ENCODE data around the gene CD300H. TPM values are rescaled to one million over a fixed set of nuclear protein-coding genes. Genes with fewer than 3 reads are reported as not detected.
"Not testable (repeated sequence)": the region's sequence is repeated elsewhere in the genome, so short reads cannot be mapped to it uniquely, and the experiment has no call there.

CD300H gene
- total RNA-seq, 6 donors from 2014 or later, result 0.37 to 2.7 TPM; not detected in 4

GRCh38 chr17:74566132-74566753, 1.1 kb downstream of the CD300H start:
- ATAC-seq (ENCODE audit: low FRiP score in 2 of 2) (no peak), DNase-seq (peak in 1 of 2 donors; percentile 42)
- peak in 5 of 6 experiments; percentile 22 to 46 (median 33) for TF ChIP-seq CTCF (IDR thresholded peaks at IDR 0.05)
- no peak for TF ChIP-seq EP300 (IDR thresholded peaks at IDR 0.05)
- H3K9me3 ChIP-seq, result no peaks in the 10 kb centered on the region
- no peaks in the 10 kb centered on the region for H3K27me3 ChIP-seq
- H3K4me1 ChIP-seq, result peaks cover 0 to 4% (median 1%) of the 10 kb centered on the region in 4 donors
- H3K27ac ChIP-seq, result no peak overlapping the region
- H3K4me3 ChIP-seq, result no peak overlapping the region
- WGBS, 2 donors, result 28 to 34% methylated on average over 9 of the region's 9 CpGs
- H3K36me3 ChIP-seq, result no peaks in the 10 kb centered on the region

- Histone ChIP-seq H3K9me3 (no peaks in the 10 kb centered on the region), H3K4me1 (peaks cover 0 to 4% (median 1%) of the 10 kb centered on the region in 4 donors), H3K36me3 (no peaks in the 10 kb centered on the region), H3K27ac (no peak overlapping the region), H3K4me3 (no peak overlapping the region), H3K27me3 (no peaks in the 10 kb centered on the region)
- no peak for DNase-seq
- ATAC-seq (ENCODE audit: low FRiP score in 2 of 2), result no peak
- TF ChIP-seq EP300 (IDR thresholded peaks at IDR 0.05) (no peak), CTCF (IDR thresholded peaks at IDR 0.05) (no peak), POLR2A (IDR thresholded peaks at IDR 0.05) (no peak), POLR2AphosphoS5 (IDR thresholded peaks at IDR 0.05) (no peak)
- WGBS, 2 donors, result 37 to 67% methylated on average over 5 of the region's 5 CpGs
Measured at GRCh38 chr17:74565126-74565525, 2.2 kb downstream of the CD300H start.

- DNase-seq, result no peak
- 81 to 93% methylated on average over 1 of the region's 1 CpG for WGBS, 2 donors
Measured at GRCh38 chr17:74563358-74563757, 4.0 kb downstream of the CD300H start.

GRCh38 chr17:74561586-74561985, 5.7 kb downstream of the CD300H start:
- H3K4me3 ChIP-seq, result no peak overlapping the region
- no peaks in the 10 kb centered on the region for H3K36me3 ChIP-seq
- ATAC-seq (ENCODE audit: low FRiP score in 2 of 2) (no peak), DNase-seq (no peak)
- no peaks in the 10 kb centered on the region for H3K9me3 ChIP-seq
- WGBS, 2 donors, result 50 to 53% methylated on average over 3 of the region's 3 CpGs
- H3K4me1 ChIP-seq, result no peaks in the 10 kb centered on the region
- H3K27me3 ChIP-seq, result no peaks in the 10 kb centered on the region
- TF ChIP-seq POLR2A (IDR thresholded peaks at IDR 0.05) (no peak), POLR2AphosphoS5 (IDR thresholded peaks at IDR 0.05) (no peak), EP300 (IDR thresholded peaks at IDR 0.05) (no peak), CTCF (IDR thresholded peaks at IDR 0.05) (no peak)
- no peak overlapping the region for H3K27ac ChIP-seq

More at GRCh38 chr17:74563358-74563757, 4.0 kb downstream of the CD300H start:
- no peak for ATAC-seq (ENCODE audit: low FRiP score in 2 of 2)
- Histone ChIP-seq H3K27me3 (no peaks in the 10 kb centered on the region), H3K27ac (no peak overlapping the region), H3K4me3 (no peak overlapping the region), H3K9me3 (no peaks in the 10 kb centered on the region), H3K4me1 (no peaks in the 10 kb centered on the region), H3K36me3 (no peaks in the 10 kb centered on the region)
- TF ChIP-seq CTCF (IDR thresholded peaks at IDR 0.05) (no peak), POLR2A (IDR thresholded peaks at IDR 0.05) (no peak), POLR2AphosphoS5 (IDR thresholded peaks at IDR 0.05) (no peak), EP300 (IDR thresholded peaks at IDR 0.05) (no peak)

GRCh38 chr17:74558882-74559519, 8.3 kb downstream of the CD300H start:
- no peaks in the 10 kb centered on the region for H3K4me1 ChIP-seq
- H3K27ac ChIP-seq, result no peak overlapping the region
- no peaks in the 10 kb centered on the region for H3K9me3 ChIP-seq
- no peak for DNase-seq
- ATAC-seq (ENCODE audit: low FRiP score in 2 of 2), result no peak
- no peaks in the 10 kb centered on the region for H3K27me3 ChIP-seq
- TF ChIP-seq POLR2A (IDR thresholded peaks at IDR 0.05) (no peak), EP300 (IDR thresholded peaks at IDR 0.05) (no peak), POLR2AphosphoS5 (IDR thresholded peaks at IDR 0.05) (no peak), CTCF (IDR thresholded peaks at IDR 0.05) (no peak)
- H3K4me3 ChIP-seq, result no peak overlapping the region
- 56% methylated on average over 6 of the region's 6 CpGs for WGBS, 2 donors
- no peaks in the 10 kb centered on the region for H3K36me3 ChIP-seq

GRCh38 chr17:74558402-74558801, 8.9 kb downstream of the CD300H start:
- 72 to 78% methylated on average over 4 of the region's 4 CpGs for WGBS, 2 donors

More at GRCh38 chr17:74558402-74558801, 8.9 kb downstream of the CD300H start:
- not testable (repeated sequence) for H3K4me3 ChIP-seq; ATAC-seq (ENCODE audit: low FRiP score in 2 of 2); H3K36me3 ChIP-seq; H3K27me3 ChIP-seq; H3K27ac ChIP-seq; H3K9me3 ChIP-seq; DNase-seq; H3K4me1 ChIP-seq
